HG02840 (cell line): ENCODE measurements around the gene ALPI.
"Not testable (repeated sequence)": the region's sequence is repeated elsewhere in the genome, so short reads cannot be mapped to it uniquely, and the experiment has no call there.

Source experiments
- ATAC-seq: cut with Tn5 transposase; IDR thresholded peaks from one replicate; pipeline ENCODE4 v1.9.1; 2021; ENCODE audit warnings: mild to moderate bottlenecking, moderate library complexity, moderate number of reproducible peaks; ENCODE audit not compliant: unreplicated experiment, low FRiP score

ALPI gene

GRCh38 chr2:232420463-232421188, 35.3 kb upstream of the ALPI start:
- ATAC-seq: no peak

GRCh38 chr2:232421189-232421785, 34.7 kb upstream of the ALPI start:
- ATAC-seq: no peak

GRCh38 chr2:232422051-232422450, 33.9 kb upstream of the ALPI start:
- no peak for ATAC-seq

- ATAC-seq: not testable (repeated sequence)
Measured at GRCh38 chr2:232422996-232423395, 33.0 kb upstream of the ALPI start.

- ATAC-seq: not testable (repeated sequence)
Measured at GRCh38 chr2:232423407-232423806, 32.5 kb upstream of the ALPI start.

- no peak for ATAC-seq
Measured at GRCh38 chr2:232431705-232432590, 24.0 kb upstream of the ALPI start.

- no peak for ATAC-seq
Measured at GRCh38 chr2:232432598-232433184, 23.3 kb upstream of the ALPI start.

GRCh38 chr2:232433622-232434021, 22.3 kb upstream of the ALPI start:
- ATAC-seq: not testable (repeated sequence)

- ATAC-seq: no peak
Measured at GRCh38 chr2:232434091-232434490, 21.9 kb upstream of the ALPI start.

- no peak for ATAC-seq
Measured at GRCh38 chr2:232434563-232435374, 21.2 kb upstream of the ALPI start.

GRCh38 chr2:232435375-232435648, 20.6 kb upstream of the ALPI start:
- no peak for ATAC-seq

- ATAC-seq: no peak
Measured at GRCh38 chr2:232435805-232436204, 20.1 kb upstream of the ALPI start.

- ATAC-seq: no peak
Measured at GRCh38 chr2:232436381-232437194, 19.4 kb upstream of the ALPI start.

- no peak for ATAC-seq
Measured at GRCh38 chr2:232437195-232437571, 18.8 kb upstream of the ALPI start.

GRCh38 chr2:232438091-232438490, 17.9 kb upstream of the ALPI start:
- ATAC-seq: no peak

- no peak for ATAC-seq
Measured at GRCh38 chr2:232438951-232439757, 16.8 kb upstream of the ALPI start.

GRCh38 chr2:232439758-232440135, 16.2 kb upstream of the ALPI start:
- ATAC-seq: no peak

- ATAC-seq: not testable (repeated sequence)
Measured at GRCh38 chr2:232440220-232441018, 15.5 kb upstream of the ALPI start.
